Measurements from ENCODE around the gene ME2. TPM values are rescaled to one million over a fixed set of nuclear protein-coding genes. Genes with fewer than 3 reads are reported as not detected.

Gene ME2
- total RNA-seq, 4 donors from 2014 or later: 46.1 to 62.8 (median 55.0) TPM

- Histone ChIP-seq H3K4me1 (peaks cover 0 to 7% (median 3%) of the 10 kb centered on the region in 4 donors), H3K9me3 (no peaks in the 10 kb centered on the region), H3K27me3 (no peaks in the 10 kb centered on the region), H3K36me3 (no peaks in the 10 kb centered on the region), H3K27ac (replicated peaks in 1 of 4) (no peak overlapping the region), H3K4me3 (no peak overlapping the region)
- intact Hi-C loops (cut with DNase I): no loop called here
- DNase-seq (ENCODE audit: extremely low spot score): no peak
- TF ChIP-seq EP300 (IDR thresholded peaks at IDR 0.05) (no peak), POLR2A (IDR thresholded peaks at IDR 0.05; ENCODE audit: low read depth) (no peak), POLR2AphosphoS5 (IDR thresholded peaks at IDR 0.05) (no peak), CTCF (IDR thresholded peaks at IDR 0.05) (no peak)
- 66% methylated on average over 2 of the region's 2 CpGs for WGBS
Measured at GRCh38 chr18:50836521-50836957, 42.4 kb upstream of the ME2 start.

- no peak for DNase-seq (ENCODE audit: extremely low spot score)
- no peaks in the 10 kb centered on the region for H3K27me3 ChIP-seq
- no peak overlapping the region for H3K27ac ChIP-seq (replicated peaks in 1 of 4)
- WGBS: 91% methylated on average over 2 of the region's 2 CpGs
- no peak overlapping the region for H3K4me3 ChIP-seq
- H3K9me3 ChIP-seq: no peaks in the 10 kb centered on the region
- H3K4me1 ChIP-seq: peaks cover 0 to 7% (median 3%) of the 10 kb centered on the region in 4 donors
- TF ChIP-seq POLR2AphosphoS5 (IDR thresholded peaks at IDR 0.05) (no peak), CTCF (IDR thresholded peaks at IDR 0.05) (no peak)
- intact Hi-C loops (cut with DNase I): no loop called here
- no peaks in the 10 kb centered on the region for H3K36me3 ChIP-seq
Measured at GRCh38 chr18:50839341-50839740, 39.6 kb upstream of the ME2 start.

GRCh38 chr18:50839996-50840395 is 38.9 kb upstream of the ME2 start:
- H3K27me3 ChIP-seq: no peaks in the 10 kb centered on the region
- intact Hi-C loops (cut with DNase I): no loop called here
- TF ChIP-seq EP300 (IDR thresholded peaks at IDR 0.05) (no peak), POLR2A (IDR thresholded peaks at IDR 0.05; ENCODE audit: low read depth) (no peak), CTCF (IDR thresholded peaks at IDR 0.05) (no peak), POLR2AphosphoS5 (IDR thresholded peaks at IDR 0.05) (no peak)
- no peak for DNase-seq (ENCODE audit: extremely low spot score)
- H3K4me3 ChIP-seq: no peak overlapping the region
- no peak overlapping the region for H3K27ac ChIP-seq (replicated peaks in 1 of 4)
- H3K36me3 ChIP-seq: no peaks in the 10 kb centered on the region
- WGBS: 74% methylated on average over 3 of the region's 3 CpGs
- peaks cover 0 to 7% (median 4%) of the 10 kb centered on the region in 4 donors for H3K4me1 ChIP-seq
- H3K9me3 ChIP-seq: no peaks in the 10 kb centered on the region

DNA sequence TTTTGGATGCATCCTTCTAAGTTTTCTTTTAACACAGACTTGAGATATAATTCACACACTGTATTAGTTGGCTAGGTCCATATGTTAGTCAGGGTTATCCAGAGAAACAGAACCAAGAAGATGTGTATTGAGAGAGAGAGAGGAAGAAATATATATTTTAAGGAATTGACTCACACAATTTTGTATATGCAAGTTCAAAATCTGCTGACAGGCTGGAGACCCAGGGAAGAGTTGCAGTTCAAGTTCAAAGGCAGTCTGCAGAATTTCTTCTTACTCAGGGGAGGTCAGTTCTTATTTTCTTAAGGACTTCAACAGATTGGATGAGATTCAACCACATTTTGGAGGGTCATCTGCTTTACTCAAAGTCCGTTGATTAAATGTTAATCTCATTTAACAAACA is 36.1 kb upstream of the ME2 start:
- 3% methylated on average over 1 of the region's 1 CpG for WGBS

More for the DNA sequence above, 36.1 kb upstream of the ME2 start:
- no peak for DNase-seq (ENCODE audit: extremely low spot score)
- Histone ChIP-seq H3K9me3 (no peaks in the 10 kb centered on the region), H3K36me3 (no peaks in the 10 kb centered on the region), H3K4me1 (peaks cover 0 to 6% (median 0%) of the 10 kb centered on the region in 4 donors), H3K4me3 (no peak overlapping the region), H3K27ac (replicated peaks in 1 of 4) (no peak overlapping the region), H3K27me3 (no peaks in the 10 kb centered on the region)
- intact Hi-C loops (cut with DNase I): no loop called here
- TF ChIP-seq POLR2A (IDR thresholded peaks at IDR 0.05; ENCODE audit: low read depth) (no peak), POLR2AphosphoS5 (IDR thresholded peaks at IDR 0.05) (no peak), EP300 (IDR thresholded peaks at IDR 0.05) (no peak), CTCF (IDR thresholded peaks at IDR 0.05) (no peak)
